Hematopoietic multipotent progenitor cell treated with erythropoietin and hydrocortisone succinate and interleukin-3 and kit ligand, for 4 days (in vitro differentiated cells): ENCODE data around the gene APOL6.
A peak's percentile ranks its signal among the peaks of the same experiment; 100 is the strongest.
"Not testable (repeated sequence)": the region's sequence is repeated elsewhere in the genome, so short reads cannot be mapped to it uniquely, and the experiment has no call there.

Source experiments
- DNase-seq: peaks from one replicate; pipeline ENCODE4 v3.0.0-alpha.2; 2015

Gene APOL6

GRCh38 chr22:35618427-35619223 lies 29.6 kb upstream of the APOL6 start:
- DNase-seq = no peak

- no peak for DNase-seq
These were observed 28.7 kb upstream of the APOL6 start for GRCh38 chr22:35619336-35620094.

- peak; percentile 12 for DNase-seq
These were observed 27.5 kb upstream of the APOL6 start for GRCh38 chr22:35620624-35621251.

- no peak for DNase-seq
These were observed 26.8 kb upstream of the APOL6 start for GRCh38 chr22:35621451-35621850.

- DNase-seq = no peak
These were observed 25.9 kb upstream of the APOL6 start for GRCh38 chr22:35622191-35622913.

GRCh38 chr22:35623885-35624284 lies 24.4 kb upstream of the APOL6 start:
- DNase-seq = not testable (repeated sequence)

GRCh38 chr22:35624547-35624946 lies 23.7 kb upstream of the APOL6 start:
- no peak for DNase-seq

- no peak for DNase-seq
These were observed 22.3 kb upstream of the APOL6 start for GRCh38 chr22:35625763-35626432.

- DNase-seq = peak; percentile 63
These were observed 20.8 kb upstream of the APOL6 start for GRCh38 chr22:35627267-35628041.

GRCh38 chr22:35628732-35629131 lies 19.5 kb upstream of the APOL6 start:
- DNase-seq = no peak

GRCh38 chr22:35629406-35630216 lies 18.6 kb upstream of the APOL6 start:
- DNase-seq = peak; percentile 67

- DNase-seq = peak; percentile 14
These were observed 17.9 kb upstream of the APOL6 start for GRCh38 chr22:35630387-35630793.

- no peak for DNase-seq
These were observed 17.4 kb upstream of the APOL6 start for GRCh38 chr22:35630891-35631290.

GRCh38 chr22:35631597-35631996 lies 16.6 kb upstream of the APOL6 start:
- peak; percentile 73 for DNase-seq

GRCh38 chr22:35632935-35633334 lies 15.3 kb upstream of the APOL6 start:
- no peak for DNase-seq

- DNase-seq = no peak
These were observed 14.7 kb upstream of the APOL6 start for GRCh38 chr22:35633520-35633919.

- DNase-seq = peak; percentile 41
These were observed 14.2 kb upstream of the APOL6 start for GRCh38 chr22:35634015-35634414.

GRCh38 chr22:35634943-35635540 lies 13.2 kb upstream of the APOL6 start:
- no peak for DNase-seq

- DNase-seq = no peak
These were observed 11.0 kb upstream of the APOL6 start for GRCh38 chr22:35637254-35637653.

- no peak for DNase-seq
These were observed 10.2 kb upstream of the APOL6 start for GRCh38 chr22:35638001-35638400.
